ENCODE measurements around the gene APOM. TPM values are rescaled to one million over a fixed set of nuclear protein-coding genes. Genes with fewer than 3 reads are reported as not detected.

APOM gene
- total and polyA plus RNA-seq, 3 donors from 2014 or later, result 7.5 to 27.9 (median 9.8) TPM

DNA sequence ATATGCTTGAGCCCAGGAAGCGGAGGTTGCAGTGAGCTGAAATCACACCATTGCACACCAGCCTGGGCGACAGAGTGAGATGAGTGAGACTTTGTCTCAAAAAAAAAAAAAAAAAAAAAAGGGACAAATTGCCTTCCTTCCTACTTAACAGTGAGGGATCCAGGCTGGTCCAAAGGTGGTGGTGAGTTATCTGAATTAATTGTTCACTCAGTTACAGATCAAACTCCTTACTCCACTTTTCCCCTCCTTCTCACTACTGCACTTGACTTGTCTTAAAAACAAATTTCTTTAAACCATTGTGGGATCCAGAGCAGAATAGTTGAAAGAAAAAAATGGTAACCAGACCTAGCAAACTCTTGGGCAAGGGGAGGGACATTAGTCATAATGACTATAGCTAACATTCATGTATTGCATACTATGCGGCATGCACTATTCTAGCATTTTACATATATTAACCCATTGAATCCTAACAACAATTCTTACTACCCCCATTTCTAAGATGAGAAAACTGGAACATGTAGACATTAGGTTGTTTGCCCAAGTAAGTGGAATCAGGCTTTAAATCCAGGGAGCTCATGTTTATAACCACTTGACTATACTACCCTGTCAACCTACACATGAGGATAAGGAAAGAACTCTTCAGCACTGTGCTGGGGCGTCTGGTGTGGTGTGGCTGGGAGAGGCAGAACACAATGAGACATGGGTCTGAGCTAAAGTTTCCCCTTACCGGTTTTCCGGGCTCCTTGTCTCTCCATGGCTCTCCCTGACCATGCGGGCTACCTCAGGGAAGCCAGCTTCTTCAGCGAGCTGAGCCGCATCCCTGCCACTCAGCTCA lies 7.6 kb downstream of the APOM start:
- TF ChIP-seq CTCF (IDR thresholded peaks at IDR 0.05), result no peak
- TF ChIP-seq POLR2A (IDR thresholded peaks at IDR 0.05), result no peak
- H3K4me1 ChIP-seq, result peaks cover 47% of the 10 kb centered on the region
- intact Hi-C loops (cut with DNase I; ENCODE audit: low total_unique reads), result no loop called here
- no peaks in the 10 kb centered on the region for H3K36me3 ChIP-seq (ENCODE audit: low read depth, missing control alignments)
- peak overlapping the region; percentile 90 to 97 for H3K27ac ChIP-seq
- no peak for DNase-seq
- H3K4me3 ChIP-seq, result peak overlapping the region; percentile 81 to 93
- no peaks in the 10 kb centered on the region for H3K9me3 ChIP-seq
- H3K27me3 ChIP-seq, result no peaks in the 10 kb centered on the region
- WGBS, 2 donors, result 39 to 45% methylated on average over 9 of the region's 9 CpGs

DNA sequence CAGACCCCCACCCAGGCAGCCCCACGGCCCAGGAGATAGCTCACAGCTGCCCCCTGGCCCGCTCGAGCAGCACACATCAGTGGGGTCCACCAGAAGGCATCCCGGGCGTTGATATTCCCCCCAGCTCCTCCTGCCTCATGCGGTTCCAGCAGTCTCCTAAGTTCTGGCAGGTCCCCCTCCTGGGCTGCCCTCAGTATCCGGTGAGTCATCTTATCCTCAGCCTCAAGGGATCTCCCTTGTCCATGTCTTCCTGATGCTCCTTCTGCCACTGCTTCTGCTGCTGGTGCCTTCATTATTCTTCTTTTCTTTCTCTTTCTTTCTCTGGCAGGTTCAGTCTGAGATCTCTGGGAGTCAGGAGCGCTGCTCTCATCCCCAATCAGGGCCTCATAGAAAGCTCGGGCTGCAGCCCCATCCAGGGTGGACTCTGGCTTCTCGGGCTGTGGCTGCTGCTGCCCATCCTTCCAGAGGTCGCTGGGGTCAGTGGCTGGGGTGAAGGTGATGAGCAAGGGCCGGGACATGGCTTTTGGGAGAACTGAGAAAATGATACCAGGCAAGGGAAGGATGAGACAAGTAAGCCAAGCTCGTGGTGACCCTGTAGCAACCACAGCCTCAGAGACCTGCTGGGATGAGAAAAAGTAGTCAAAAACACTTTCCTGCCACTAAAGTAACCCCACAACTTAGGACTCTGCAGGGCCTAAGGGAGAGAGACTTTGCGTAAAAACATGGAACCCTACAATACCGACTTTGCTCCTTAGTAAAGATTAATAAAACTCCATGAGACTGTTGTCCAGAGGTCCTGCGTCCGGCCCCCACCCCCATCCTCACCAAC lies 8.5 kb downstream of the APOM start:
- no peak for TF ChIP-seq POLR2A (IDR thresholded peaks at IDR 0.05)
- no peaks in the 10 kb centered on the region for H3K36me3 ChIP-seq (ENCODE audit: low read depth, missing control alignments)
- H3K4me3 ChIP-seq, result peak overlapping the region; percentile 81 to 93
- DNase-seq, result peak; percentile 33
- peak overlapping the region; percentile 90 to 97 for H3K27ac ChIP-seq
- intact Hi-C loops (cut with DNase I; ENCODE audit: low total_unique reads), result no loop called here
- no peaks in the 10 kb centered on the region for H3K27me3 ChIP-seq
- WGBS, 2 donors, result 5 to 7% methylated on average over 16 to 17 of the region's 17 CpGs
- H3K4me1 ChIP-seq, result peaks cover 40% of the 10 kb centered on the region
- no peaks in the 10 kb centered on the region for H3K9me3 ChIP-seq

DNA sequence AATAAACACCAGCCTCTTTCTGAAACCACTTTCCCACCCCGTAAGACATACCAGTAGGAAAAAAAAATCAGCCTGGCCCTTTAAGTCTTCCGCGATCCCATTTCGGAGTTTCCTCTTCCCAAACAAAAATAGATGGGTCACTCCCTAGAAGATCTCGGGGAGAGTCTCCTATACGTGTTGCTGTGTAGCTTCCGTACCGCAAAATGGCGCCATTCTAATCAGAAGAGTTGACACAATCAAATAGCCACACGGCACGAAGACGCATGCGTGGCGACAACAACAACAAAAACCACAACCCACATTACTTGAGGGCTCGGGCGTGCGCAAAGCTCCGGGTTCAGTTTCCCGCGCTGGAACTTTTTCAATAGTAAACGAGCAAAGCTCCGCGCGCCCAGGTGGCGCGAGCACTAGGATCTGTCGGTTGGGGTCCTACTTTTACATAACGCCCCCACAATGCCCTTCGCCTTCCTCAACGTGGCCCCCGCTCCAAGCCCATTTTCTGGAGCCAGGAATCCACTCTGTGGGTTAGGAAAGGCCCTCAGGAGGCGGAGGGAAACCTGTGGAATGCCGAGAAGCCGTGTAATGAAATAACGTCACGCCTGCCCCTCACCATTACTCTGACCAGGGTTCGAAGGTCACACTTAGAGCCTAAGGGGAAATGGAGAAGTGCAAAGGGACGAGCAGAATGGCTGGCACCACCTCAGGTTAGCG lies 9.3 kb downstream of the APOM start, which contains the start of gene GPANK1:
Gene GPANK1 (minus strand): TSS at position 208 of the 711 bp plus-strand sequence. CDS start 519 bp downstream, outside the sequence.
- intact Hi-C loops (cut with DNase I; ENCODE audit: low total_unique reads), result no loop called here
- H3K36me3 ChIP-seq (ENCODE audit: low read depth, missing control alignments), result no peaks in the 10 kb centered on the region
- H3K4me3 ChIP-seq, result peak within 1 kb of the TSS; percentile 81 to 93
- TF ChIP-seq POLR2A (IDR thresholded peaks at IDR 0.05) (no peak), CTCF (IDR thresholded peaks at IDR 0.05) (no peak)
- H3K27ac ChIP-seq, result peak within 1 kb of the TSS; percentile 90 to 97
- WGBS, 2 donors, result 0 to 1% methylated on average over 20 to 39 of the region's 39 CpGs
- H3K27me3 ChIP-seq, result no peaks in the 10 kb centered on the region
- H3K4me1 ChIP-seq, result peaks cover 33% of the 10 kb centered on the region
- no peaks in the 10 kb centered on the region for H3K9me3 ChIP-seq
- DNase-seq, result peak; percentile 97

DNA sequence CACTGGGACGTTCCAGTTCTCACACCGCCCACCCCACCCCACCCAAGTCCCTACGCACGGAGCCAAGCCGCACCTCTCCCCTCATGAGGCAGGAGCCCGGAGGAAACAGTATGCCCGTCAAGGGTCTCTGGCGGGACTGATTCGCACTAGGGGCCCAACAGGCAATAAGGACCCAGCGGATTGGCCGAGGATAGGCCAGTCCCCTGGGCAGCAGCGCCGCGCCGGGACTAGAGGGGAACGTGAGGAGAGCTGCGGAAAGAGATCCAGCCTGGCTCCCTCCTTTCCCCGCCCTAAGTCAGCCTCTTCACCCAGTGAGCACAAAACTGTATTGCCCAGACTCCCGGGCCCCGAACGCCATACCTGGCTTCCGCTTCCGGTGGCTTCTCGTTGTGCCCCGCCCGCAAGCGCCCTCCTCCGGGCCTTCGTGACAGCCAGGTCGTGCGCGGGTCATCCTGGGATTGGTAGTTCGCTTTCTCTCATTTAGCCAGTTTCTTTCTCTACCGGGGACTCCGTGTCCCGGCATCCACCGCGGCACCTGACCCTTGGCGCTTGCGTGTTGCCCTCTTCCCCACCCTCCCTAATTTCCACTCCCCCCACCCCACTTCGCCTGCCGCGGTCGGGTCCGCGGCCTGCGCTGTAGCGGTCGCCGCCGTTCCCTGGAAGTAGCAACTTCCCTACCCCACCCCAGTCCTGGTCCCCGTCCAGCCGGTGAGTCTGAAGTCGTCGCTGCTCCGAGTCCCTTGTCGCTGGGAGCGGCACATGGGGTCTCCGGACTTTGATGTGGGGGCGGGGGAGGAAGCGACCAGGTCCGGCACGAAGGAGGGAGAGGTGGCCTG lies 10.0 kb downstream of the APOM start, which contains the start of gene CSNK2B:
Gene CSNK2B (plus strand): TSS at position 580 of the 836 bp plus-strand sequence. CDS start 752 bp downstream, outside the sequence.
- Histone ChIP-seq H3K4me1 (peaks cover 33% of the 10 kb centered on the region), H3K36me3 (ENCODE audit: low read depth, missing control alignments) (no peaks in the 10 kb centered on the region), H3K27me3 (no peaks in the 10 kb centered on the region), H3K4me3 (peak within 1 kb of the TSS; percentile 81 to 93), H3K9me3 (no peaks in the 10 kb centered on the region), H3K27ac (peak within 1 kb of the TSS; percentile 90 to 97)
- intact Hi-C loops (cut with DNase I; ENCODE audit: low total_unique reads), result no loop called here
- DNase-seq, result peak; percentile 100
- 0% methylated on average over 33 to 63 of the region's 63 CpGs for WGBS, 2 donors
- TF ChIP-seq CTCF (IDR thresholded peaks at IDR 0.05) (no peak), POLR2A (IDR thresholded peaks at IDR 0.05) (no peak)

Data from testis (tissue), 3 donors.